ENCODE data around the gene SULT4A1.

GRCh38 chr22:43837666-43838065 lies 24.6 kb downstream of the SULT4A1 start:
- no peak for TF ChIP-seq REST (IDR thresholded peaks at IDR 0.05; ENCODE audit: insufficient replicate concordance, low read depth)
- TF ChIP-seq CTCF (IDR thresholded peaks at IDR 0.05; ENCODE audit: insufficient read depth, low read length), result no peak
- TF ChIP-seq POLR2AphosphoS5 (IDR thresholded peaks at IDR 0.05; ENCODE audit: low read depth), result no peak
- no peak for TF ChIP-seq SPI1 (IDR thresholded peaks at IDR 0.05; ENCODE audit: borderline replicate concordance, low read depth)
